GM12801 (cell line): ENCODE results near the gene TMEM11.

Experiments used
- TF ChIP-seq, protein P1 (sequence below): IDR thresholded peaks from one replicate; pipeline ENCODE4 v1.5.1; 2011; ENCODE audit warnings: control low read depth; ENCODE audit not compliant: insufficient read length; ENCODE audit errors: extremely low read depth

TMEM11 gene

DNA sequence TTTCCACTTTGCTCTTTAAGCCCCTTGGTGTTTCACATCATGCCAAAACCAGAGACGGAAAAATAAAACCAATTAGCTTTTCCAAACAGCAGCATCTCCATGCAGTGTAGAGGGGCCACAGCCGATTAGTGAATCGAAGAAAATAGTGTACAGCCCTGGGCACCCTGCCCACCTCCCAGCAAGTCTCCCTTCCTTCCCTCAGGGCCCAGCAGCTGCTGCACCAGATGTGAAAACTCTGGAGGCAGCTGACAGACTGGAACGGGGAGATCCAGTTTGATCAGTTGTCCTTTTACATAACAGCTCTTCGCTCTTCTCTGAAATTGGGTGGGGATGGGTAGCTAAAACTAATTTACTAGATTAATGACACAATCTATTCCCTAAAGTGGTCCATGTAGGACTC is 19.3 kb downstream of the TMEM11 start:
- TF ChIP-seq, protein P1, sequence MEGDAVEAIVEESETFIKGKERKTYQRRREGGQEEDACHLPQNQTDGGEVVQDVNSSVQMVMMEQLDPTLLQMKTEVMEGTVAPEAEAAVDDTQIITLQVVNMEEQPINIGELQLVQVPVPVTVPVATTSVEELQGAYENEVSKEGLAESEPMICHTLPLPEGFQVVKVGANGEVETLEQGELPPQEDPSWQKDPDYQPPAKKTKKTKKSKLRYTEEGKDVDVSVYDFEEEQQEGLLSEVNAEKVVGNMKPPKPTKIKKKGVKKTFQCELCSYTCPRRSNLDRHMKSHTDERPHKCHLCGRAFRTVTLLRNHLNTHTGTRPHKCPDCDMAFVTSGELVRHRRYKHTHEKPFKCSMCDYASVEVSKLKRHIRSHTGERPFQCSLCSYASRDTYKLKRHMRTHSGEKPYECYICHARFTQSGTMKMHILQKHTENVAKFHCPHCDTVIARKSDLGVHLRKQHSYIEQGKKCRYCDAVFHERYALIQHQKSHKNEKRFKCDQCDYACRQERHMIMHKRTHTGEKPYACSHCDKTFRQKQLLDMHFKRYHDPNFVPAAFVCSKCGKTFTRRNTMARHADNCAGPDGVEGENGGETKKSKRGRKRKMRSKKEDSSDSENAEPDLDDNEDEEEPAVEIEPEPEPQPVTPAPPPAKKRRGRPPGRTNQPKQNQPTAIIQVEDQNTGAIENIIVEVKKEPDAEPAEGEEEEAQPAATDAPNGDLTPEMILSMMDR = no peak

DNA sequence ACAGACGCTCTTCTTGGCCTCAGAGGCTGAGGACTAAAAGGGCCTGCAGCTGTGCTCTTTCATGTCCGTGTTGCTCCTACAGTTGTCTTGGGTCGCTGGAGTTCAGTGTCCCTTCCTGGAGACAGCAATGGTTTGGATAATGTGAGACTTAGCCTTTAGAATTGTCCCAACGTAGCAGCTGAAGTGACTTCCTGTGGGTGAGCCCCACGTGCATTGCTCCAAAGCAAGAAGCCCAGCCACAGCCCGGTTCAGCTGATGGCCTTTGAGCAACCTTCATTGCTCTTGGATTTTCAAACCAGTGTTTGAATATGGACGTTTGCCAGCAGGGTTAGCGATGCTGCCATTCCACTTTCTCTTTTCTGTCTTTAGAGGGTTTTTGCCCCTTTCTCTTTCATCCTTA is 19.7 kb downstream of the TMEM11 start:
- TF ChIP-seq, protein P1 = no peak

DNA sequence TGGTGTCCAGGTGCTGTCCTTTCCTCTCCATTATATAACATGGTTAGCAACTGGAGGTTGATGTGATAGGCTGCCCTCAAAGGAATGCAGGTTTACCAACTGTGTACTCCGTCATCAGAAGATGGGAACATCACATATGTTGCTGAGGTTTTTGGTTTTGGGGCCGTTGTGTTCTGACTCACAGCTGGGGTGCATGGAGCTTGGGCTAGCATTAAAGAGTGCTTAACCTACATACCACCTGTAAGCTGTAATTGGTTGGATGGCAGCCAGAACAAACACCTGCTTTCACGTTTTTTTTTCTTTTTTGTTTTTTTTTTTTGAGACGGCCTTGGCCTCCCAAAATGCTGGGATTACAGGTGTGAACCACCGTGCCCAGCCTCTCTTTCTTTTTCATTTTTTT is 20.9 kb downstream of the TMEM11 start:
- TF ChIP-seq, protein P1 = no peak

DNA sequence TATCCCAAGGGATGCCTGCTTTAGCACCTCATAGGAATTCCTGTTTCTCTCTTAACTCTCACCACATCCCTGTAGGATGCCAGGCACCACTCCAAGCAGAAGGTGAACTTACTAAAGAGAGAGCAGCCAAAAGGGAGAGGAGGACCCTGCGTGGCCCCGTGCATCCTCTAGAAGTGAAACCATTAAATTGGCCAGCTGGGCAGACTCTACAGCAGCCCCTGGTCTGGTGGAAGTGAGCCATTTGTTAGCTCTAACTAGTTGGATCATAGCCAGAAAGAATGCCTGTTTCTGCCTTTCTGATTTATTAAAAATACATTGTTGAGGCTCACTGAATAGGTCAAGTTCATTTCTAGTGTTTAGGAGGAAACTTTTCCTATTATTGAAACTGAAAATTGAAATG is 22.3 kb downstream of the TMEM11 start:
- TF ChIP-seq, protein P1 = no peak

DNA sequence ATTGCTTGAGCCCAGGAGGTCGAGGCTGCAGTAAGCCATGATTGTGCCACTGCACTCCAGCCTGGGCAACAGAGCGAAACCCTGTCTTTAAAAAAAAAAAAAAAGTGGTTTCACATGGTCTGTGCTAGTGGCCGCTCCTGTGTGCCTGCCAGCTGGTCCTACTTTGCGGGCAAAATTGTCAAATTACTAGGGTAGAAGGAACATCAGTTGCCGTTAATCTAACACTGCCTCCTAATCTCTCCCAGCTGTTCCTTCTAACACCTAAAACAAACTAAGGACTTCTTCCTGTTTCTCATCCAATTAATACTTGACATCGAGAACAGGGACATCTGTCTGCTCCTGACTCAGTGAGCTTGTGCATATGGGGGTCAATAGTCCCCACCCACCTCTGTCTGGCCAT is 23.9 kb downstream of the TMEM11 start:
- TF ChIP-seq, protein P1 = no peak

DNA sequence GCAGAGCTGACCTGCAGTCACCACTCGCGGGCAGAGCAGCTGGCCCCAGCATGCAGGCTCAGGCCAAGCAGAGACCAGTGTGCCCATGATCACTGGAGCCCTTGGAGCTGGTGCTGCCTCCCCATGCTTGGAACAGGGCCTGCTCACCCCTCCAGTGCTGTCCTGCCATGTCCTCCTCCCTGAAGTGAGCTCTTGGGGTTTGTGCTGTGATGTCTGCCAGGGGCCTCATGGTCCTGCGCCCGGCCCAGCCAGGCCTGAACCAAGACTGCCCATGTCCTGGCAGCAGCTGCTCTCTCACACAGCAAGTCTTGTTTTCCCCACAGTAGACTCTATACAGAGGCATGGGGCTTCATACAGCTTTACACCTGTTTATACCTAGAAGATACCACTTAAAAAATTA is 24.6 kb downstream of the TMEM11 start:
- TF ChIP-seq, protein P1 = no peak

DNA sequence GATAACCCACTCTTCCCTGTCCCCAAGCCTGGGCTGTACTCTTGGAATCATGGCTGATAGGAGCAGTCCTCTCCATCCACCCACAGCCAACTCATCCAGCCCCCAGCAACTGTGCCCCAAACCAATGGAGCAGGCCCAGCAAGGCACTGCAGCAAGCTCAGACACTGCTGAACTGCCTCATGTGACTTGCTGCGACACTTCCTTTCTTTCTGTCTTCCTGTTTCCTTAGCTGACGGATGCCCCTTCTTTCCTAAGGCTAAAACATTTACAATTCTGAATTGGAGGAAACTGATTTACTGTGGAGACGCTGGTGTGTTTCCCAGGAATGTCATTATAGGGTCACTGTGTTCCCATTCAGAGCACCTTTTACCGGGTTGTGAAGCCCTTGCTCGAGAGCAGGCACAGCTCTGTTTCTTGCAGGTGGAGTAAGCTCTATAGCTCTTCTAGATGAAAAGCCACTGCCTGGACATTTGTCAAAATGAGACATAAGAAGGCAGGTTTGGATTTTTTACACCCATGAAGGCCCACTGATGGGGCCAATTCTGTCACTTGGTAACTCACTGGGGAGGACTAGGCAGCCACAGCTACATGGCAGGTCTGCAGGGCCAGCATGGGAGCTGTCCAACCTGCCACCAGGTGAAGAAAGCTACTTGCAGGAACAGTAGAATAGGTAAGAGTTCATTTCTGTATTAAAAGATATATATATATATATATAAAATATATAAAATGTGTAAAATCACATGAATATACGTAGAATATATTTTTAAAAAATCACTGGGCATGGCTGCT is 27.4 kb downstream of the TMEM11 start:
- TF ChIP-seq, protein P1 = no peak
